HFF-Myc (cell line): ENCODE results near the gene ST6GALNAC5.

Source experiments
- DNase-seq: peaks from one replicate; pipeline ENCODE4 v3.0.0-alpha.2; 2011; ENCODE audit warnings: low read depth; ENCODE audit errors: extremely low read depth
- H3K4me3 ChIP-seq: replicated peaks from 2 replicates; pipeline ENCODE4 v1.5.1; 2011; ENCODE audit warnings: low read depth, mild to moderate bottlenecking, control low read depth, low read length
- TF ChIP-seq, protein P1 (sequence below): IDR thresholded peaks from 2 replicates; pipeline ENCODE4 v1.5.1; 2012; ENCODE audit warnings: mild to moderate bottlenecking, low read depth, low read length, control low read depth; ENCODE audit errors: missing control alignments

The ST6GALNAC5 gene

DNA sequence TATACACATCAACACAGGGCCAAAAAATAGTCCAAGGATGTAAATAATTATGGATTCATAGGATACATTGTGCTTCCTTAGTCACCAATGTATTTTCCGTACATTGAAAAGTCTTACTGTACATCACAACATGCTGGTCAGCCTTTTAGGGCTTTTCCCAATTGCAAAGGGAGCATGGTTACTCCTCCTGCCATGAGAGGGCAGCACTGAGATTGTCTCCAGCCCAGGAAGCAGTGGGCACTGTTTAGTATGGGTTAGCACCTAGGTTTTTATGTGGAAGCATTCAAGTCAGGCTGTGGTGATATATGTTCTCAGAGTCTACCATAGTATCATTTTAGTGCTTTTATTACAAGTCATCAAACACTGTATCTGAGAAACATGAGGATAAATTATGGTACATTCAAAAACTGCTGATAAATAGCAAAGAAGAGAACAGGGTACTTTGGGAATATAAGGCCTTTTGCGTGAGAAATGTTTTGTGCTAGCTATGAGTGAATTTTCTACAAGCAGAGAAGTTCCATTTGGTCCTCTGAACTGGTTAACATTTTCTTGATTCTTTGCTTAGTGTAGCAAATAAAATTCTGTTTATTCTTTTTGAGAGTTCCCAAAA lies 34.0 kb downstream of the ST6GALNAC5 start:
- DNase-seq: peak; percentile 46
- TF ChIP-seq, protein P1, sequence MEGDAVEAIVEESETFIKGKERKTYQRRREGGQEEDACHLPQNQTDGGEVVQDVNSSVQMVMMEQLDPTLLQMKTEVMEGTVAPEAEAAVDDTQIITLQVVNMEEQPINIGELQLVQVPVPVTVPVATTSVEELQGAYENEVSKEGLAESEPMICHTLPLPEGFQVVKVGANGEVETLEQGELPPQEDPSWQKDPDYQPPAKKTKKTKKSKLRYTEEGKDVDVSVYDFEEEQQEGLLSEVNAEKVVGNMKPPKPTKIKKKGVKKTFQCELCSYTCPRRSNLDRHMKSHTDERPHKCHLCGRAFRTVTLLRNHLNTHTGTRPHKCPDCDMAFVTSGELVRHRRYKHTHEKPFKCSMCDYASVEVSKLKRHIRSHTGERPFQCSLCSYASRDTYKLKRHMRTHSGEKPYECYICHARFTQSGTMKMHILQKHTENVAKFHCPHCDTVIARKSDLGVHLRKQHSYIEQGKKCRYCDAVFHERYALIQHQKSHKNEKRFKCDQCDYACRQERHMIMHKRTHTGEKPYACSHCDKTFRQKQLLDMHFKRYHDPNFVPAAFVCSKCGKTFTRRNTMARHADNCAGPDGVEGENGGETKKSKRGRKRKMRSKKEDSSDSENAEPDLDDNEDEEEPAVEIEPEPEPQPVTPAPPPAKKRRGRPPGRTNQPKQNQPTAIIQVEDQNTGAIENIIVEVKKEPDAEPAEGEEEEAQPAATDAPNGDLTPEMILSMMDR: peak; percentile 83

DNA sequence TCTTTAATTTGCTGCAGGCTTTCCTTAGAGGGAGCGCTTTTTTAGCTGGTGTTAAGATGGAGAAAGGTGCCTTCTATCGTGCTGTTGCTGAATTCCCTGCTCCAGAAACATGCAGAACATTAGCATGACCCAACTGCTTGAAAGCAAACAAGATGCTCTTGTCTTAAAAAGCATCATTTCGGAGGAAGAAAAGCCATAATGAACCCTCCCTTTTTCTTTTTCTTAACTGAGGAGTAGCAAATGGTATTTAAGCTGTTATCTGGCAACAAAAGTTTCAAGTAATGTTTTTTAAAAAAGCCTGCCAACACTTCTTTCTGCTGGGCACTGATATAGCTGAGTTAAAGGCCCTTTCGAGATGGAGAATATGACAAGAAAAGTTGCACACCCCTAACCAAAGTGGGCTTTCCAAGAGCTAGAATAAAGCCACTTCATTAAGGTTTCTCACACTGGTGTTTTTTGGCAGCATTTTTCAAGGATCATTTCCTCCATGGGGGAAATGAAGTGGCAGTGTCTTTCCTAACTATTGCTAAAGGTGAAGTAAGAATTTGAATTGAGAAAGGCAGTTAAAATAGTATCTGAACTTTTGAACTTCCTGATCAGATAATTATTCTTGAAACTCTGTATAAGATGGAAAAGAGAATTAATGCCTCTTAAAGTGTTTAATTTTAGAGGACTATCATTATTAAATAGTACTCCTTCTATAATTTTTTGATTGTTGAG lies 38.8 kb downstream of the ST6GALNAC5 start:
- H3K4me3 ChIP-seq: no peak overlapping the region
- TF ChIP-seq, protein P1: no peak
- no peak for DNase-seq

More for the DNA sequence above, 34.0 kb downstream of the ST6GALNAC5 start:
- no peak overlapping the region for H3K4me3 ChIP-seq

DNA sequence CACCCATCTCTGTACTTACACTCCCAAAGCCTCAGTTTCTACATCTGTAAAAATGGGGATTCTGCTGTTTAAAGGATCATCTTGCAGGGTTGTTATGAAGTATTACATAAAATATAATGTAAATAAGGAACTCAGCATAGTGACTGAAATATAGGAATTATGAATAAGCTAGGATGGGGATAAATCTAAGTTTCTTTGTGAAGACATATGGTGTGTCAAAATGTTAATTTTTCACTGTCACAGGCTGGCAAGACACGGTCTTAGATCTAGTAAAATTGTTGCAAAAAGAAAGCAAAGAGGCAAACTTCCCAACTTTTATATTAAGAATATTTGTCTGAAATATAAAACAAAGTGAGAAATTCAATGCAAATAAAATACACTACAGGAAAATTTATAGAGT lies 42.0 kb downstream of the ST6GALNAC5 start:
- TF ChIP-seq, protein P1: no peak
- no peak for DNase-seq
- H3K4me3 ChIP-seq: no peak overlapping the region

- TF ChIP-seq, protein P1: no peak
- no peak for DNase-seq
- H3K4me3 ChIP-seq: no peak overlapping the region
These were observed 51.8 kb downstream of the ST6GALNAC5 start for GRCh38 chr1:76919085-76919484.

DNA sequence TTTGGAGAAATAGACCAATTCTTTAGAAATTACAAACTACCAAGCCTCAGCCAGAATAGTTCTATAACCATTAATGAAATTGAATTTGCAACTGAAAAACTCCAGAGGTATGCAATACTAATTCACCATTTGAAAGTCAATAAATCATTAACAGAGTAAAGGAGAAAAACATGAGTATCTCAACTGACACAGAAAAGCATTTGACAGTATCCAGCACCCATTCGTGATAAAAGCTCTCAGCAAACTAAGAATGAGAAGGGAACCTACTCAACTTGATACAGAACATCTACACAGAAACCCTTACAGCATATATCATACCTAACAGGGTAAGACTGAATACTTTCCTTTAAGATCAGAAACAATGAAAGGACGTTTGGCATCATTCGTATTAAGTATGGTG lies 54.3 kb downstream of the ST6GALNAC5 start:
- no peak overlapping the region for H3K4me3 ChIP-seq
- DNase-seq: no peak
- TF ChIP-seq, protein P1: no peak

- no peak for DNase-seq
- H3K4me3 ChIP-seq: no peak overlapping the region
- TF ChIP-seq, protein P1: no peak
These were observed 58.5 kb downstream of the ST6GALNAC5 start for GRCh38 chr1:76925825-76926224.
